Measurements from ENCODE around the gene HES5. TPM values are rescaled to one million over a fixed set of nuclear protein-coding genes. Genes with fewer than 3 reads are reported as not detected.

Gene HES5
- total RNA-seq, 1 experiment from 2014 or later, result not detected

DNA sequence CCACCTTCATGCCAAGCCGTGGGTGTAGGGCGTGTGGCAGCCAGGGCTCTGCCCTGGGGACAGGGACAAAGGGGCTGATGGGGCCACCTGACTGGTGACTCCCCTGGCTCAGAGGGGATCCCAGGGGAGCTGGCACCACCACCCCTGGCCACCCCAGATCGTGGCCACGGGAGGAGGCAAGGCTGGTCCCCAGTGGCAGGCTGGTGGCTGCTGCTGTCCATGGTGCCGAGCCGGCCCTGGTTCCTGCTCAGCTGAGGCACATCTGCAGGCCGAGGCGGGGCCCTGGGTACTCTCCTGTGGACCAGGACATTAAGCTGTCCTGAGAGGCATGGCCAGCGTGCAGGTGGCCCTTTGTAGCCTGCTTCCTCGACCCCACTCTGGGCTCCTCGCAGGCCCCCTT, 47.5 kb downstream of the HES5 start:
- Mint-ChIP-seq H3K36me3 (ENCODE audit: insufficient read depth, unreplicated experiment) (no peaks in the 10 kb centered on the region), H3K4me3 (ENCODE audit: low read depth, unreplicated experiment) (no peak overlapping the region), H3K27ac (ENCODE audit: unreplicated experiment) (no peak overlapping the region), H3K4me1 (ENCODE audit: low read depth, unreplicated experiment) (no peaks in the 10 kb centered on the region), H3K27me3 (ENCODE audit: unreplicated experiment) (peaks cover 2% of the 10 kb centered on the region), H3K9me3 (ENCODE audit: low read depth, unreplicated experiment) (no peaks in the 10 kb centered on the region)
- intact Hi-C loops (cut with micrococcal nuclease; ENCODE audit: unreplicated experiment), result no loop called here
- TF ChIP-seq, protein P1, sequence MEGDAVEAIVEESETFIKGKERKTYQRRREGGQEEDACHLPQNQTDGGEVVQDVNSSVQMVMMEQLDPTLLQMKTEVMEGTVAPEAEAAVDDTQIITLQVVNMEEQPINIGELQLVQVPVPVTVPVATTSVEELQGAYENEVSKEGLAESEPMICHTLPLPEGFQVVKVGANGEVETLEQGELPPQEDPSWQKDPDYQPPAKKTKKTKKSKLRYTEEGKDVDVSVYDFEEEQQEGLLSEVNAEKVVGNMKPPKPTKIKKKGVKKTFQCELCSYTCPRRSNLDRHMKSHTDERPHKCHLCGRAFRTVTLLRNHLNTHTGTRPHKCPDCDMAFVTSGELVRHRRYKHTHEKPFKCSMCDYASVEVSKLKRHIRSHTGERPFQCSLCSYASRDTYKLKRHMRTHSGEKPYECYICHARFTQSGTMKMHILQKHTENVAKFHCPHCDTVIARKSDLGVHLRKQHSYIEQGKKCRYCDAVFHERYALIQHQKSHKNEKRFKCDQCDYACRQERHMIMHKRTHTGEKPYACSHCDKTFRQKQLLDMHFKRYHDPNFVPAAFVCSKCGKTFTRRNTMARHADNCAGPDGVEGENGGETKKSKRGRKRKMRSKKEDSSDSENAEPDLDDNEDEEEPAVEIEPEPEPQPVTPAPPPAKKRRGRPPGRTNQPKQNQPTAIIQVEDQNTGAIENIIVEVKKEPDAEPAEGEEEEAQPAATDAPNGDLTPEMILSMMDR (IDR thresholded peaks at IDR 0.05; ENCODE audit: unreplicated experiment), result no peak
- no TSS peak for BruUV-seq (replicated peaks)
- DNase-seq, result no peak
- CTCF ChIA-PET, result no interaction called here

DNA sequence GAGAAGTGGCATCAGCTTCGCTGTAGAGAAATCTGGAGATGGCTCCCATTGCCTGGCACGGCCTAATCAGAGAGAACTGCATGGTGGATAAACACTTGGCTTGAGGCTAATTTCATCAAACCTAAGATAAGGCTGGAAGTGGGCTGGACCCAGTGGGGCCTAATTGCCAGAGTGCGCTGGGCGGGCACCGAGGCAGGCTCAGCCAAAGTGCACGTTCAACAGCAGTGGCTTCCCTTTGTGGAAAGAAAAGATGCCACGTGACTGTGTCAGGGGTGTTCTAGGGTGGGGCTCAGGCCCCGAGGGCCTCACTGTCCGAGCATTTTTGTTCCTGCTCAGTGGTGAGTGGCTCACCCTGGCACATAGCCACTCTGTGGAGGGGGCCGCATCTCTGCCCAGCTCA, 48.2 kb downstream of the HES5 start:
- no peaks in the 10 kb centered on the region for H3K9me3 Mint-ChIP-seq (ENCODE audit: low read depth, unreplicated experiment)
- H3K4me1 Mint-ChIP-seq (ENCODE audit: low read depth, unreplicated experiment), result no peaks in the 10 kb centered on the region
- no peaks in the 10 kb centered on the region for H3K27me3 Mint-ChIP-seq (ENCODE audit: unreplicated experiment)
- TF ChIP-seq, protein P1 (IDR thresholded peaks at IDR 0.05; ENCODE audit: unreplicated experiment), result no peak
- H3K36me3 Mint-ChIP-seq (ENCODE audit: insufficient read depth, unreplicated experiment), result no peaks in the 10 kb centered on the region
- BruUV-seq (replicated peaks), result no TSS peak
- no peak overlapping the region for H3K4me3 Mint-ChIP-seq (ENCODE audit: low read depth, unreplicated experiment)
- no peak for DNase-seq
- intact Hi-C loops (cut with micrococcal nuclease; ENCODE audit: unreplicated experiment), result no loop called here
- no peak overlapping the region for H3K27ac Mint-ChIP-seq (ENCODE audit: unreplicated experiment)
- CTCF ChIA-PET, result no interaction called here

DNA sequence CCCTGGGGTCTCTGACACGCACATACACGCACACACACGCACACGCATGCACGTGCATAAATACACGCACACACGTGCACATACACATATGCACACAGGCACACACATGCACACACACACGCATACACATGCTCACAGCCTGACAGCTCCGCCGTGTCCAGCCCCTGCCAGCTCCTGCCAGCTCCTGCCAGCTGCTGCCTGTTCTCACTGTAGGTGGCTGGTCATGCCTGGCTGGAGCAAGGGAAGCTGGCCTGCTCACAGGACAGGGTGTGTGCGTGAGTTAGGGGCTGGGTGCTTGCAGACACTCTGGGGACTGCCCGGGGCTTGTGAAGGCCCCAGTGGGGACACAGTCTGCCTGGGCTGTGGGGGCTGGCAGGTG, 49.1 kb downstream of the HES5 start:
- Mint-ChIP-seq H3K9me3 (ENCODE audit: low read depth, unreplicated experiment) (no peaks in the 10 kb centered on the region), H3K36me3 (ENCODE audit: insufficient read depth, unreplicated experiment) (no peaks in the 10 kb centered on the region), H3K27ac (ENCODE audit: unreplicated experiment) (no peak overlapping the region), H3K4me1 (ENCODE audit: low read depth, unreplicated experiment) (no peaks in the 10 kb centered on the region), H3K27me3 (ENCODE audit: unreplicated experiment) (no peaks in the 10 kb centered on the region), H3K4me3 (ENCODE audit: low read depth, unreplicated experiment) (no peak overlapping the region)
- TF ChIP-seq, protein P1 (IDR thresholded peaks at IDR 0.05; ENCODE audit: unreplicated experiment), result no peak
- no peak for DNase-seq
- no TSS peak for BruUV-seq (replicated peaks)
- CTCF ChIA-PET, result no interaction called here
- intact Hi-C loops (cut with micrococcal nuclease; ENCODE audit: unreplicated experiment), result no loop called here

DNA sequence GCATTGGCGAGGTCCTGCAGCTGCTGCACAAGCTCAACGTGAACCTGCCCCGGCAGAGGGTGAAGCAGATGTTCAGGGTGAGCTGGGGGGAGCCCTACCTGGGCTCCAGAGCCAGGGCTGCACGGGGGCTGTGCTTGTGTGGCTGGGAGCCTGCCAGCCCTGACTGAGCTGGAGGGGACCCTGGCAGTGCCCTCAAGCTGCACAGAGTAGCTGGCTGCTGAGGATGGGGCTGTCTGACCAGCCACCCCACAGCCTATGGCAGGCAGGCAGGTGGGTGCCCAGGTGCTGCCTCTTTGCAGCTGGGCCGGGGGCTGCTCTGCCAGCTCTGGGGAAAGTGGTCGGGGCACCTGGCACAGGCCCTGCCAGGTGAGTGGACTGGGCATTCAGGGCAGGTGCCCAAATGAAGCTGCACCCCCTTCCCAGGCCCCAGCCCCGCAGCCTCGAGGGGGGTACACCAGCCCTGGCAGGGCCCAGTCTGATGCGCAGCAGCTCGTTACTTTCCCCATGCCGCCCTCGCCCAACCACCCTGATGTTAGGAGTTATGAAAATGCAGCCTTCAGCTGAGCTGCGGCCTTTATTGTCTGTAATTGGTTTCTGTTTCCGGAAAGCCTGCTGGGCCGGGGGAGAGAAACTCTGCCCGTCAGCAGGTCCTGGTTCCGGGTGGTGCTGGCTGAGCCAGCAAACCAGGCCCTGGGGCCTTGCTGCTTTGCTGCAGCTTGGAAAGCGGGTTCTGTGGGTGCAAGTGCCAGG, 49.7 kb downstream of the HES5 start:
- CTCF ChIA-PET, result no interaction called here
- H3K27me3 Mint-ChIP-seq (ENCODE audit: unreplicated experiment), result peaks cover under 1% of the 10 kb centered on the region
- no TSS peak for BruUV-seq (replicated peaks)

More for the DNA sequence above, 49.7 kb downstream of the HES5 start:
- H3K4me1 Mint-ChIP-seq (ENCODE audit: low read depth, unreplicated experiment), result no peaks in the 10 kb centered on the region
- TF ChIP-seq, protein P1 (IDR thresholded peaks at IDR 0.05; ENCODE audit: unreplicated experiment), result no peak
- no peak for DNase-seq
- H3K36me3 Mint-ChIP-seq (ENCODE audit: insufficient read depth, unreplicated experiment), result no peaks in the 10 kb centered on the region
- intact Hi-C loops (cut with micrococcal nuclease; ENCODE audit: unreplicated experiment), result no loop called here
- no peaks in the 10 kb centered on the region for H3K9me3 Mint-ChIP-seq (ENCODE audit: low read depth, unreplicated experiment)
- H3K27ac Mint-ChIP-seq (ENCODE audit: unreplicated experiment), result no peak overlapping the region
- H3K4me3 Mint-ChIP-seq (ENCODE audit: low read depth, unreplicated experiment), result no peak overlapping the region

Data from Calu3 (cell line).